Omental fat pad (tissue), 4 donors: ENCODE results near the gene GOLGA6L2. TPM values are rescaled to one million over a fixed set of nuclear protein-coding genes. Genes with fewer than 3 reads are reported as not detected.
A peak's percentile ranks its signal among the peaks of the same experiment; 100 is the strongest.
"Not testable (repeated sequence)": the region's sequence is repeated elsewhere in the genome, so short reads cannot be mapped to it uniquely, and the experiment has no call there.

Experiments
- ATAC-seq: fragments of 150-250 bp; one replicate; pipeline ENCODE4 v1.9.1; 2016; ENCODE audit warnings: mild to moderate bottlenecking, moderate library complexity; ENCODE audit not compliant: low FRiP score
- DNase-seq: peaks from one replicate; pipeline ENCODE4 v3.0.0-alpha.2; 2019; ENCODE audit warnings: low spot score
- CTCF ChIP-seq, 3 donors: fragments of 450-650 bp; IDR thresholded peaks; one replicate each; pipeline ENCODE4 v1.5.1; 2016 to 2017; ENCODE audit warnings: antibody characterized with exemption in 3 of 3, mild to moderate bottlenecking in 3 of 3, moderate library complexity in 2 of 3
- total RNA-seq, 4 donors: library from RNA; depleted of rRNA; stranded (reverse); fragments of >200 nt; gene quantifications; one replicate each; pipeline ENCODE4 v1.1.0, GENCODE V29; 2016

The GOLGA6L2 gene
- total RNA-seq, 4 donors from 2014 or later, result not detected

DNA sequence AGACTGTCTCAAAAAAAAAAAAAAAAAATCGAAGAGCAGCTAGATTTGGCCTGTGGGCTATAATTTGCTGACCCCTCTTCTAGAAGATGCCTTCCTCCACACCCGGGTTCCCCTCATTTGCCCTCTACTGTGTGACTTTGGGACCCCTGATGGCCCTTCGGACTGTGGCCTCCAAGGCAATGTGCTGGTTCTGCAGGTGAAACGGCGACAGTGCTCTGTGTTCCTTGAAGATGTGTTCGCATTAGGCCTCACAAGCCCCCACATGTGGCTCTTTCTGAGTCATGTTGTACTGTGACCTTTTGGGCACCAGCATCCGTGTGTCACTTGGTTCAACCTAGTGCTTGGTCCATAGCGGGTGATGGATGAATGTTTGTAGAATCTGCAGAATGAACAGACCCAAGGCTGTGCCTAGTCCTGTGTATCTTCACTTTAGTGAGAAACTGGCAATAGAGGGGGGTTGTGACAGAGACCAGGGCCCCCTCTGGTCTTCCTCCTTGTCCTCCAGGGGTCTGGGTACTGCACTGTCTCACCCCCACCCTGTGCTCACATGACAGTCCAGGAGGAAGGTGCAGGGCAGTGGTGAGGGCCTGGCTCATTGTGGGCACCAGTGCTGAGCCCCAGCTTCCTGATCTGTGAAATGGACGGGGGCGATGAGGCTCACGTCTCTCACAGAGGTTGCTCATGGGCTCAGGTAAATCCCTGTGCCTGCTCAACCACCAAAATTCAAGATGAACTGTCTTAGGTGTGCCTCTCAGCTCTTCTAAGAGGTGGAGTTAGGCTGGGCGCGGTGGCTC, 22.7 kb downstream of the GOLGA6L2 start:
- ATAC-seq, result no peak
- TF ChIP-seq CTCF (IDR thresholded peaks at IDR 0.05), result no peak

DNA sequence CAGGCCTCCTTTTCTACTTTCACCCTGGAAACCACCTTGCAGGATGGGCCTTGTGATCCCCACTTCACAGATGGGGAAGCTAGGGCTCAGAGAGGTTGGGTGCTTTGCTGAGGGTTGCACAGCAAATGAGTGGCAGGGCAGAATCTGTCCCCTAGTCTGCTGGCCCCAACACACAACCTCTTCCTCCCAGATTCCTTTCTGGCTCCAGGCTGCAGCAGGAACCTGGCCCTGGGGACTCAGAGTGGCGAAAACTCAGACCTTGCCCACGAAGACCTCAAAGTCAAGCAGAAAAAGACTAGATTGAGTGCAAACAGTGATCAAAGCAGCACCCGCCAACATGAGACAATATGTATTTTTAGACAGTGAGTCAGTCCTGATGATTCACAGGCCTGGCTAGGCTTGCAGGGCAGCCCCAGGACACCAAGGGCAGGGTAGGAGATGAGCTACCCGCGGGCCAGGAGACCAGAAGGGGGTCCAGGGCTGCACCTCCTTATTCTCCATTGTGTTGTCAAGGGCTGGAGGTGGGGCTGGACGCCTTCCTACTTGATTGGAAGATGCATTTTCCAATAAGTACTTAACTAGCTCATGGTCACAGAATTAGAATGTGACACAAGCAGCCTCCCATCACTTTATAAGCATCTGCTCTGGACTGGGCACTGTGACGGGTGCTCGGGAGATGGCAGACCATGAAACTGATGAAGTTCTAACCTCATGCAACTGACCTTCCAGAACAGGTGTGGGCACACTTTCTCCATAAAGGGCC, 23.9 kb downstream of the GOLGA6L2 start:
- TF ChIP-seq CTCF (IDR thresholded peaks at IDR 0.05), result no peak
- no peak for DNase-seq
- peak; percentile 28 for ATAC-seq

More for the DNA sequence above, 22.7 kb downstream of the GOLGA6L2 start:
- no peak for DNase-seq

- DNase-seq (no peak), ATAC-seq (no peak)
- no peak for TF ChIP-seq CTCF (IDR thresholded peaks at IDR 0.05)
Observed at GRCh38 chr15:23422099-23422945, 24.7 kb downstream of the GOLGA6L2 start.

DNA sequence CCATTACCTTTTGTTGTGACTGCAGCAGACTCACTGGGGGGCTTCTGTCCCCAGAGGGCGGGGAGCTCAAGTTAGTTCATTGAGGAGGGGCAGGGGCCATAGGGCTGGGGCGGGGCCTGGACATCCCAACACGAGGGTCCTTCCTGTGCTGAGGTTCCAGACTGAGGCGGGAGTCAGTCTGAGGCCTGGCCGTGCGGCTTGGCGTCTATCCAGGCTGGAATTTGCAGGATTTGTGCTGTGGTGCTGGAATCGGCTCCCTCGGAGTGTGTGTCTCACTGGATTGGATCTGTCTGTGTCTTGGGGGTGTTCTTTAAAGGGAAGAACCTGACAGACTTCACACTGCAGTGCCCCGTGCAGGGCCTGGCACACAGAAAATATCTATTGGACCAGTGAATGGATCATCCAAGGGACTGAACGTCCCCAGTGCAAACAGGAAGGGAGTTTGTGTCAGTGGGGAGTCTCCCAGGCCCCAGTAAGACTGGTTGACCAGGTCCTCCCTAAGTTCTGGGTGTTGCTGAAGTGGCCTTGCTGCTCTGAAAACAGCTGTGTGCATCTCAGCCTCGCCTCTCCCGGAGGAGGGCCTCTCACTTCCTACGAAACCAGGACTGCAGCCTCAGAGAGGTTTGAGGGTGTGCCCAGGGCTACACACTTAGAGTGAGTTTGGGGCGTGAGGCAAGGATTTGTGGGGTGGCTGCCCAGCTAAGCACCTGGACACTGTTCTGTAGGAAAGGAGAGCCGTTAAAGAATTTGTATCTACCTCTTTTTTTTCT, 26.1 kb downstream of the GOLGA6L2 start:
- DNase-seq (no peak), ATAC-seq (no peak)

GRCh38 chr15:23416349-23417276, 30.4 kb downstream of the GOLGA6L2 start:
- TF ChIP-seq CTCF (IDR thresholded peaks at IDR 0.05), result no peak
- ATAC-seq, result no peak
- DNase-seq, result no peak

More for the DNA sequence above, 26.1 kb downstream of the GOLGA6L2 start:
- no peak for TF ChIP-seq CTCF (IDR thresholded peaks at IDR 0.05)

- not testable (repeated sequence) for ATAC-seq, DNase-seq
Observed at GRCh38 chr15:23415866-23416265, 31.2 kb downstream of the GOLGA6L2 start.
